K562 (cell line): ENCODE data around the gene TXNRD1. TPM values are rescaled to one million over a fixed set of nuclear protein-coding genes. Genes with fewer than 3 reads are reported as not detected.
A peak's percentile ranks its signal among the peaks of the same experiment; 100 is the strongest.
"Not testable (repeated sequence)": the region's sequence is repeated elsewhere in the genome, so short reads cannot be mapped to it uniquely, and the experiment has no call there.

ENCODE experiments used
- ATAC-seq: fragments of 200-7000 bp; cut with Tn5 transposase; 3 replicates; pipeline ENCODE4 v1.9.1; 2020; ENCODE audit warnings: moderate library complexity
- BruUV-seq: library from RNA; stranded (reverse); fragments of 400-500 nt; replicated peaks from 2 replicates; lab custom pipeline; 2021; lab: Mats Ljungman, UMichigan
- CTCF ChIA-PET: fragments of 300-600 bp; formaldehyde crosslinking; extraction: SDS; loops from one replicate; lab custom pipeline; 2021; ENCODE audit warnings: low intra/inter-chr PET ratio; lab: Yijun Ruan, JAX
- POLR2A ChIA-PET: fragments of 300-600, 350-650 bp; sonication (Branson Sonifier 250); formaldehyde crosslinking; extraction: SDS; loops from one replicate; lab custom pipeline; 2021; ENCODE audit warnings: antibody characterized with exemption, inconsistent platforms; lab: Yijun Ruan, JAX
- DNase-seq, 4 experiments: peaks; one replicate each; pipeline versions ENCODE4 v3.0.0 to v3.0.0-alpha.2; 2011 to 2018; ENCODE audit warnings: low spot score in 3 of 4, mixed read lengths in 3 of 4; ENCODE audit errors: extremely low read depth in 1 of 4
- FAIRE-seq: peaks from 2 replicates; lab custom pipeline; 2011; peaks lifted over from hg19 to GRCh38; lab: Jason Lieb, UNC
- H2AFZ ChIP-seq: 2 replicates; pipeline ENCODE4 v1.6.0; 2011; ENCODE audit warnings: low read depth, low read length, control low read depth, inconsistent platforms
- H3K27ac ChIP-seq: fragments of 200-600 bp; 3 replicates; pipeline ENCODE4 v1.8.0; 2011; ENCODE audit warnings: low read depth, mild to moderate bottlenecking, control low read depth, inconsistent platforms, low read length, moderate library complexity, mixed read lengths; ENCODE audit errors: extremely low read depth
- H3K27me3 ChIP-seq, 2 experiments: fragments of 300-600 bp in 1 of 2; 2 replicates in 1 of 2; 3 replicates in 1 of 2; pipeline versions ENCODE4 v1.6.0 to v1.8.0; 2011; ENCODE audit warnings: inconsistent platforms in 2 of 2, low read length in 2 of 2, mild to moderate bottlenecking in 1 of 2, mixed read lengths in 1 of 2, moderate library complexity in 1 of 2; ENCODE audit not compliant: control insufficient read depth in 2 of 2, insufficient read depth in 2 of 2
- H3K36me3 ChIP-seq: fragments of 300-600 bp; 3 replicates; pipeline ENCODE4 v1.8.0; 2011; ENCODE audit warnings: mild to moderate bottlenecking, low read length, inconsistent platforms; ENCODE audit not compliant: control insufficient read depth, insufficient read depth
- H3K4me1 ChIP-seq, 2 experiments: fragments of 200-600 bp in 1 of 2; replicated peaks in 1 of 2; 2 replicates in 1 of 2; 3 replicates in 1 of 2; pipeline versions ENCODE4 v1.5.1 to v1.8.0; 2011; ENCODE audit warnings: inconsistent platforms in 2 of 2, low read length in 2 of 2, mild to moderate bottlenecking in 1 of 2, mixed read lengths in 1 of 2, moderate library complexity in 1 of 2; ENCODE audit not compliant: control insufficient read depth in 2 of 2, insufficient read depth in 2 of 2
- H3K4me2 ChIP-seq: 2 replicates; pipeline ENCODE4 v1.6.1; 2011; ENCODE audit warnings: low read length, control low read depth, inconsistent platforms, mixed read lengths; ENCODE audit not compliant: insufficient read depth
- H3K4me3 ChIP-seq: fragments of 200-600 bp; sonication (generic), shearing (Covaris generic); 2 replicates; pipeline ENCODE4 v1.5.1; 2016; ENCODE audit warnings: control low read depth, inconsistent platforms
- H3K79me2 ChIP-seq: fragments of 200-600 bp; 3 replicates; pipeline ENCODE4 v1.8.0; 2011; ENCODE audit warnings: low read length, inconsistent platforms; ENCODE audit not compliant: control insufficient read depth, insufficient read depth
- H3K9ac ChIP-seq, 2 experiments: 2 replicates each; pipeline versions ENCODE4 v1.6.0 to v1.6.1; 2011; ENCODE audit warnings: low read depth in 2 of 2, low read length in 2 of 2, control low read depth in 1 of 2, inconsistent platforms in 1 of 2, mild to moderate bottlenecking in 1 of 2, mixed read lengths in 1 of 2; ENCODE audit not compliant: insufficient read depth in 1 of 2
- H3K9me1 ChIP-seq: one replicate; pipeline ENCODE4 v1.6.0; 2011; ENCODE audit warnings: inconsistent platforms, mild to moderate bottlenecking, low read length, moderate library complexity; ENCODE audit not compliant: control insufficient read depth, insufficient read depth
- H3K9me3 ChIP-seq: replicated peaks from 2 replicates; pipeline ENCODE4 v1.5.1; 2011; ENCODE audit warnings: low read depth, low read length, inconsistent platforms; ENCODE audit not compliant: control insufficient read depth, insufficient read depth
- H4K20me1 ChIP-seq: replicated peaks from 2 replicates; pipeline ENCODE4 v1.6.1; 2011; ENCODE audit warnings: low read length, inconsistent platforms, mixed read lengths; ENCODE audit not compliant: control insufficient read depth, insufficient read depth
- ARID2 ChIP-seq: fragments of 450-650 bp; IDR thresholded peaks from 2 replicates; pipeline ENCODE4 v1.6.1; 2017; ENCODE audit warnings: antibody characterized with exemption, mild to moderate bottlenecking
- ESRRB ChIP-seq: fragments of 250-450 bp; sonication (Bioruptor Pico); IDR thresholded peaks from 2 replicates; pipeline ENCODE4 v1.5.0; 2020; ENCODE audit warnings: mild to moderate bottlenecking, moderate library complexity, borderline replicate concordance
- GTF2A2 ChIP-seq: IDR thresholded peaks from 2 replicates; pipeline ENCODE4 v1.6.1; 2016; ENCODE audit warnings: mild to moderate bottlenecking, missing genetic modification characterization, missing compliant biosample characterization
- HMG20A ChIP-seq: fragments of 450-650 bp; formaldehyde crosslinking; conservative IDR thresholded peaks from 2 replicates; pipeline ENCODE4 v1.4.0; 2020; ENCODE audit warnings: mild to moderate bottlenecking, mixed read lengths
- IRF2 ChIP-seq: sonication (generic); formaldehyde crosslinking; IDR thresholded peaks from 2 replicates; pipeline ENCODE4 v1.8.1; 2022; ENCODE audit warnings: mild to moderate bottlenecking, missing genetic modification reagents
- KLF10 ChIP-seq: fragments of 250-450 bp; sonication (Bioruptor Pico); IDR thresholded peaks from 2 replicates; pipeline ENCODE4 v1.6.1; 2021; ENCODE audit warnings: matching md5 sums
- NFXL1 ChIP-seq: fragments of 450-650 bp; formaldehyde crosslinking; IDR thresholded peaks from 2 replicates; pipeline ENCODE4 v1.4.0; 2021; ENCODE audit warnings: mild to moderate bottlenecking
- NR1H2 ChIP-seq: sonication (generic); formaldehyde crosslinking; IDR thresholded peaks from 2 replicates; pipeline ENCODE4 v1.4.0; 2020; ENCODE audit warnings: mild to moderate bottlenecking, missing genetic modification reagents
- NUFIP1 ChIP-seq: fragments of 450-650 bp; IDR thresholded peaks from 2 replicates; pipeline ENCODE4 v1.6.1; 2018; ENCODE audit not compliant: partially characterized antibody
- ZNF121 ChIP-seq: sonication (generic); formaldehyde crosslinking; conservative IDR thresholded peaks from 2 replicates; pipeline ENCODE4 v1.8.0; 2022; ENCODE audit warnings: missing genetic modification reagents
- ZNF282 ChIP-seq: sonication (generic); formaldehyde crosslinking; IDR thresholded peaks from 2 replicates; pipeline ENCODE4 v1.8.1; 2023; ENCODE audit warnings: missing genetic modification reagents
- ZNF644 ChIP-seq: fragments of 200-800 bp; sonication (Bioruptor generic); IDR thresholded peaks from 2 replicates; pipeline ENCODE4 v1.6.1; 2016; ENCODE audit warnings: low read depth, missing genetic modification characterization, missing compliant biosample characterization
- WGBS: fragments of 100-300 bp; shearing (Covaris generic); methylation state at CpG from one replicate; pipeline ENCODE4 v1.1.6; 2016; ENCODE audit warnings: low coverage, mixed read lengths; ENCODE audit not compliant: insufficient coverage; ENCODE audit errors: missing lambda C conversion rate; 5-methylcytosine and 5-hydroxymethylcytosine counted together
- in situ Hi-C: fragments of 300-500 bp; cut with MboI; formaldehyde crosslinking; loops from 4 replicates; pipeline ENCODE4 v1.15.0; 2018; ENCODE audit warnings: inconsistent platforms, mixed read lengths
- intact Hi-C: fragments of 100-400 bp; cut with micrococcal nuclease; formaldehyde crosslinking; loops from 2 replicates; pipeline ENCODE4 v1.14.2; 2022
- polyA plus RNA-seq, 8 experiments: library from polyadenylated mRNA; depleted of rRNA in 4 of 8; stranded (reverse) in 5 of 8; unstranded in 3 of 8; fragments of >200 nt; fragmentation: Nextera tagmentation in 2 of 8; fragmentation: Illumina TruSeq in 1 of 8; extraction: Ambion mirVana in 2 of 8; extraction: Trizol in 1 of 8; gene quantifications; 2 replicates each; pipeline versions ENCODE4 v1.2.1 to v1.2.3, GENCODE V29; 2011 to 2014; ENCODE audit warnings: inconsistent platforms in 1 of 8, missing spikeins in 1 of 8
- total RNA-seq, 7 experiments: library from RNA; depleted of rRNA in 6 of 7; stranded (reverse); fragments of >200 nt in 6 of 7; fragmentation: Illumina TruSeq in 2 of 7; extraction: Trizol in 2 of 7; gene quantifications; 2 replicates each; pipeline versions ENCODE4 v1.2.1 to v1.2.3, GENCODE V29; 2011 to 2021; ENCODE audit warnings: low replicate concordance in 1 of 7
- TF ChIP-seq, protein P1 (sequence below): fragments of 250-450 bp; sonication (Bioruptor Pico); IDR thresholded peaks from 2 replicates; pipeline ENCODE4 v1.8.0; 2021; ENCODE audit warnings: mild to moderate bottlenecking, moderate library complexity
- TF ChIP-seq, protein P2 (sequence below): sonication (generic); formaldehyde crosslinking; IDR thresholded peaks from 2 replicates; pipeline ENCODE4 v1.8.1; 2023; ENCODE audit warnings: mild to moderate bottlenecking, missing genetic modification reagents

TXNRD1 gene
- total and polyA plus RNA-seq, 9 of the 15 experiments (the other 6 are each of a cell fraction or from before 2014, with no cell fraction given): 107 to 189 (median 146) TPM

DNA sequence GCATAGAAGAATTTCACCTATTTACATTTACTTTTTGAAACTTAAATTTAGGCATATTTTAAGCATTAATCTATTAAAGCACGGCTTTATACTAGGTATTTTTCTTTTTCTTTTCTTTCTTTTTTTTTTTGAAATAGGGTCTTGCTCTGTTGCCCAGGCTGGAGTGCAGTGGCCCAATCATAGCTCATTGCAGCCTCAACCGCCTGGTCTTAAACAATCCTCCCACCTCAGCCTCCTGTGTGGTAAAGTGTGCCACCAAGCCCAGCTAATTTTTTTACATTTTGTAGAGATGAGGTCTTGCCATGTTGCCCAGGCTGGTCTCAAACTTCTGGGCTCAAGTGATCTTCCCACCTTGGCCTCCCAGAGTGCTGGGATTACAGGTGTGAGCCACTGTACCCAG, 2.9 kb downstream of the TXNRD1 start:
- H3K9me1 ChIP-seq, H3K36me3 ChIP-seq, ATAC-seq, DNase-seq, H3K27me3 ChIP-seq, H2AFZ ChIP-seq, FAIRE-seq, H3K4me2 ChIP-seq, H3K79me2 ChIP-seq, H4K20me1 ChIP-seq, H3K9ac ChIP-seq, CTCF ChIA-PET, H3K27ac ChIP-seq, H3K4me3 ChIP-seq, BruUV-seq, H3K9me3 ChIP-seq: not testable (repeated sequence)
- peaks cover 11% of the 10 kb centered on the region in 2 experiments; a peak in 4 of 5 replicates for H3K4me1 ChIP-seq
- POLR2A ChIA-PET: interaction anchor here (9.2 kb wide), 1 partner anchor 71 kb away, joined by 67 read pairs; no protein-coding TSS in a partner anchor
- in situ Hi-C loops (loop anchor here (10.0 to 25.0 kb wide), 3 partner anchors 76 to 1169 kb away; no protein-coding TSS in a partner anchor), intact Hi-C loops (loop anchor here (5.0 kb wide), 1 partner anchor 34 kb away; no protein-coding TSS in a partner anchor)
- TF ChIP-seq ZNF121 (CRISPR knock-in tag): peak; percentile 63; the same call in 1 of the 2 replicates
- 92% methylated on average over 2 of the region's 2 CpGs for WGBS

GRCh38 chr12:104218935-104219334, 3.4 kb downstream of the TXNRD1 start:
- ChIA-PET POLR2A (interaction anchor here (9.2 kb wide), 1 partner anchor 71 kb away, joined by 67 read pairs; no protein-coding TSS in a partner anchor), CTCF (no interaction called here)
- Histone ChIP-seq H4K20me1 (no peaks in the 10 kb centered on the region), H3K9ac (no peak overlapping the region), H3K4me2 (no peak overlapping the region), H3K4me3 (no peak overlapping the region), H3K4me1 (peaks cover 11% of the 10 kb centered on the region in 2 experiments; a peak in 4 of 5 replicates), H3K27ac (no peak overlapping the region; the same call in 2 of the 3 replicates), H3K9me1 (no peaks in the 10 kb centered on the region), H3K27me3 (peaks cover 0 to 5% of the 10 kb centered on the region in 2 experiments; a peak in 2 of 5 replicates), H3K9me3 (no peaks in the 10 kb centered on the region), H2AFZ (no peak overlapping the region), H3K36me3 (no peaks in the 10 kb centered on the region), H3K79me2 (no peaks in the 10 kb centered on the region)
- DNase-seq (no peak), FAIRE-seq (no peak), ATAC-seq (no peak)
- 41% methylated on average over 1 of the region's 1 CpG for WGBS
- intact Hi-C loops (loop anchor here (5.0 kb wide), 1 partner anchor 33 kb away; no protein-coding TSS in a partner anchor), in situ Hi-C loops (loop anchor here (10.0 to 25.0 kb wide), 3 partner anchors 76 to 1168 kb away; no protein-coding TSS in a partner anchor)
- TF ChIP-seq, protein P1, sequence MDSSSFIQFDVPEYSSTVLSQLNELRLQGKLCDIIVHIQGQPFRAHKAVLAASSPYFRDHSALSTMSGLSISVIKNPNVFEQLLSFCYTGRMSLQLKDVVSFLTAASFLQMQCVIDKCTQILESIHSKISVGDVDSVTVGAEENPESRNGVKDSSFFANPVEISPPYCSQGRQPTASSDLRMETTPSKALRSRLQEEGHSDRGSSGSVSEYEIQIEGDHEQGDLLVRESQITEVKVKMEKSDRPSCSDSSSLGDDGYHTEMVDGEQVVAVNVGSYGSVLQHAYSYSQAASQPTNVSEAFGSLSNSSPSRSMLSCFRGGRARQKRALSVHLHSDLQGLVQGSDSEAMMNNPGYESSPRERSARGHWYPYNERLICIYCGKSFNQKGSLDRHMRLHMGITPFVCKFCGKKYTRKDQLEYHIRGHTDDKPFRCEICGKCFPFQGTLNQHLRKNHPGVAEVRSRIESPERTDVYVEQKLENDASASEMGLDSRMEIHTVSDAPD (CRISPR knock-in tag): no peak
- no peak for TF ChIP-seq ZNF644
- no peak for TF ChIP-seq NUFIP1
- TF ChIP-seq, protein P2, sequence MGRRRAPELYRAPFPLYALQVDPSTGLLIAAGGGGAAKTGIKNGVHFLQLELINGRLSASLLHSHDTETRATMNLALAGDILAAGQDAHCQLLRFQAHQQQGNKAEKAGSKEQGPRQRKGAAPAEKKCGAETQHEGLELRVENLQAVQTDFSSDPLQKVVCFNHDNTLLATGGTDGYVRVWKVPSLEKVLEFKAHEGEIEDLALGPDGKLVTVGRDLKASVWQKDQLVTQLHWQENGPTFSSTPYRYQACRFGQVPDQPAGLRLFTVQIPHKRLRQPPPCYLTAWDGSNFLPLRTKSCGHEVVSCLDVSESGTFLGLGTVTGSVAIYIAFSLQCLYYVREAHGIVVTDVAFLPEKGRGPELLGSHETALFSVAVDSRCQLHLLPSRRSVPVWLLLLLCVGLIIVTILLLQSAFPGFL: no peak
- TF ChIP-seq ESRRB (CRISPR knock-in tag): no peak
- TF ChIP-seq ARID2: no peak
- TF ChIP-seq HMG20A (CRISPR knock-in tag): no peak
- TF ChIP-seq GTF2A2 (tag): no peak
- no peak for TF ChIP-seq NR1H2 (CRISPR knock-in tag)
- no peak for TF ChIP-seq IRF2 (CRISPR knock-in tag)
- no peak for TF ChIP-seq NFXL1 (CRISPR knock-in tag)
- TF ChIP-seq ZNF282 (CRISPR knock-in tag): no peak
- TF ChIP-seq KLF10 (CRISPR knock-in tag): no peak
- BruUV-seq: no TSS peak
